HEK293 (cell line): ENCODE measurements around the gene CCDC24.

Source experiments
- ATF2 ChIP-seq: fragments of 450-650 bp; formaldehyde crosslinking; IDR thresholded peaks from 2 replicates; pipeline ENCODE4 v1.5.1; 2016; ENCODE audit warnings: missing biosample characterization, missing genetic modification characterization, low read depth
- CTCF ChIP-seq: fragments of 450-650 bp; formaldehyde crosslinking; IDR thresholded peaks from 2 replicates; pipeline ENCODE4 v1.5.1; 2016; ENCODE audit warnings: missing biosample characterization, missing genetic modification characterization
- ZNF660 ChIP-seq: fragments of 450-650 bp; IDR thresholded peaks from 2 replicates; pipeline ENCODE4 v1.5.1; 2018; ENCODE audit warnings: missing biosample characterization, mild to moderate bottlenecking, missing genetic modification characterization
- TF ChIP-seq, protein P1 (sequence below): fragments of 450-650 bp; formaldehyde crosslinking; IDR thresholded peaks from 2 replicates; pipeline ENCODE4 v1.5.1; 2016; ENCODE audit warnings: missing biosample characterization, missing genetic modification characterization

DNA sequence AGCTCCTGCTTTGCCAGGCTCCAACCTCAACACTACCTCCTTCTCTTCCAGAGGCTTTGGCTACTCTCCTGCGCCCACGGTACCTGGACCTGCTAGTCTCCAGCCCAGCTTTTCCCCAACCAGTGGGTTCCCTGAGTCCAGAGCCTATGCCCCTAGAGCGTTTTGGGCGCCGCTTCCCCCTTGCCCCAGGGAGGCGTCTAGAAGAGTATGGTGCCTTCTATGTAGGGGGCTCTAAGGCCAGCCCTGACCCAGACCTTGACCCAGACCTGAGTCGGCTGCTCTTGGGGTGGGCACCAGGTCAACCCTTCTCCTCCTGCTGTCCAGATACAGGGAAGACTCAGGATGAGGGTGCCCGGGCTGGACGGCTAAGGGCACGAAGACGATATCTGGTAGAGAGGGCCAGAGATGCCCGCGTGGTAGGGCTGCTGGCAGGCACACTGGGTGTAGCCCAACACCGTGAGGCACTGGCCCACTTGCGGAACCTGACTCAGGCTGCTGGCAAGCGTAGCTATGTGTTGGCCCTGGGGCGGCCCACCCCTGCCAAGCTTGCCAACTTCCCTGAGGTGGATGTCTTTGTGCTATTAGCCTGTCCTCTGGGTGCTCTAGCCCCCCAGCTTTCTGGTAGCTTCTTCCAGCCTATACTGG lies 19.9 kb upstream of the CCDC24 start:
- TF ChIP-seq CTCF (tag by site-specific recombination), result no peak
- TF ChIP-seq, protein P1, sequence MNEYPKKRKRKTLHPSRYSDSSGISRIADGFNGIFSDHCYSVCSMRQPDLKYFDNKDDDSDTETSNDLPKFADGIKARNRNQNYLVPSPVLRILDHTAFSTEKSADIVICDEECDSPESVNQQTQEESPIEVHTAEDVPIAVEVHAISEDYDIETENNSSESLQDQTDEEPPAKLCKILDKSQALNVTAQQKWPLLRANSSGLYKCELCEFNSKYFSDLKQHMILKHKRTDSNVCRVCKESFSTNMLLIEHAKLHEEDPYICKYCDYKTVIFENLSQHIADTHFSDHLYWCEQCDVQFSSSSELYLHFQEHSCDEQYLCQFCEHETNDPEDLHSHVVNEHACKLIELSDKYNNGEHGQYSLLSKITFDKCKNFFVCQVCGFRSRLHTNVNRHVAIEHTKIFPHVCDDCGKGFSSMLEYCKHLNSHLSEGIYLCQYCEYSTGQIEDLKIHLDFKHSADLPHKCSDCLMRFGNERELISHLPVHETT (tag by site-specific recombination), result no peak
- no peak for TF ChIP-seq ZNF660 (tag by site-specific recombination)
- TF ChIP-seq ATF2, result no peak
